ENCODE measurements around the gene SOX6.

SOX6 gene

GRCh38 chr11:16018931-16019330 is 337.4 kb downstream of the SOX6 start:
- H3K27me3 ChIP-seq (ENCODE audit: control insufficient read depth, insufficient read depth, low read length, poor library complexity, severe bottlenecking) = no peaks in the 10 kb centered on the region
- no peak overlapping the region for H3K27ac ChIP-seq (ENCODE audit: insufficient read depth, low read depth, low read length, poor library complexity, severe bottlenecking)
- no peaks in the 10 kb centered on the region for H3K4me1 ChIP-seq (ENCODE audit: control insufficient read depth, insufficient read depth, low read length)
- no peak overlapping the region for H3K4me3 ChIP-seq (ENCODE audit: insufficient read depth, low read depth, low read length)
- no peaks in the 10 kb centered on the region for H3K36me3 ChIP-seq (ENCODE audit: control insufficient read depth, insufficient read depth, low read length)
- H3K9me3 ChIP-seq (ENCODE audit: control insufficient read depth, low read length) = no peaks in the 10 kb centered on the region
- 97 to 99% methylated on average over 3 of the region's 4 CpGs for WGBS, 2 experiments

DNA sequence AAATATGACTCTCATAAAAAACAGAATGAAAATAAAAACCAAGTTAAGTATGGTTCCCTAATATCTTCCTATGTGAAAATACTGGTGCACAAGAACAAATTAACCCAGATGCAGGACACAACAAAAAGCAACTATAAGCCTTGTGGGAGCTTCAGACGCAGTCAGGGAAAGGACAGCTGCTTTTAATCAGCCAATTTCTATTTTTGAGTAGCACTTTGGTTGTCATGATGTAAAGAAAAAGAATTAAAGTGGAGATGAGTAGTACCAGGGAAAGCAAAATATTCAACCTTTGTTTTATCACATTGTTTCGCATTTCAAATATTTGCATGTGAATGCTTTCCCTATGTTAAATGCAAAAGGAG is 339.9 kb downstream of the SOX6 start:
- H3K4me1 ChIP-seq (ENCODE audit: control insufficient read depth, insufficient read depth, low read length) = no peaks in the 10 kb centered on the region
- no peaks in the 10 kb centered on the region for H3K9me3 ChIP-seq (ENCODE audit: control insufficient read depth, low read length)
- no peaks in the 10 kb centered on the region for H3K36me3 ChIP-seq (ENCODE audit: control insufficient read depth, insufficient read depth, low read length)
- 78 to 82% methylated on average over 2 of the region's 2 CpGs for WGBS, 2 experiments
- H3K4me3 ChIP-seq (ENCODE audit: insufficient read depth, low read depth, low read length) = no peak overlapping the region
- no peaks in the 10 kb centered on the region for H3K27me3 ChIP-seq (ENCODE audit: control insufficient read depth, insufficient read depth, low read length, poor library complexity, severe bottlenecking)
- H3K27ac ChIP-seq (ENCODE audit: insufficient read depth, low read depth, low read length, poor library complexity, severe bottlenecking) = no peak overlapping the region

GRCh38 chr11:16015741-16016467 is 340.4 kb downstream of the SOX6 start:
- H3K27me3 ChIP-seq (ENCODE audit: control insufficient read depth, insufficient read depth, low read length, poor library complexity, severe bottlenecking) = no peaks in the 10 kb centered on the region
- no peak overlapping the region for H3K27ac ChIP-seq (ENCODE audit: insufficient read depth, low read depth, low read length, poor library complexity, severe bottlenecking)
- no peaks in the 10 kb centered on the region for H3K9me3 ChIP-seq (ENCODE audit: control insufficient read depth, low read length)
- 91 to 100% methylated on average over 3 to 5 of the region's 5 CpGs for WGBS, 2 experiments
- no peak overlapping the region for H3K4me3 ChIP-seq (ENCODE audit: insufficient read depth, low read depth, low read length)
- no peaks in the 10 kb centered on the region for H3K4me1 ChIP-seq (ENCODE audit: control insufficient read depth, insufficient read depth, low read length)
- H3K36me3 ChIP-seq (ENCODE audit: control insufficient read depth, insufficient read depth, low read length) = no peaks in the 10 kb centered on the region

GRCh38 chr11:16013649-16014275 is 342.6 kb downstream of the SOX6 start:
- no peaks in the 10 kb centered on the region for H3K9me3 ChIP-seq (ENCODE audit: control insufficient read depth, low read length)
- 87 to 94% methylated on average over 3 of the region's 3 CpGs for WGBS, 2 experiments

GRCh38 chr11:16013242-16013641 is 343.1 kb downstream of the SOX6 start:
- Histone ChIP-seq H3K4me3 (ENCODE audit: insufficient read depth, low read depth, low read length) (no peak overlapping the region), H3K27ac (ENCODE audit: insufficient read depth, low read depth, low read length, poor library complexity, severe bottlenecking) (no peak overlapping the region), H3K9me3 (ENCODE audit: control insufficient read depth, low read length) (no peaks in the 10 kb centered on the region), H3K36me3 (ENCODE audit: control insufficient read depth, insufficient read depth, low read length) (no peaks in the 10 kb centered on the region), H3K4me1 (ENCODE audit: control insufficient read depth, insufficient read depth, low read length) (no peaks in the 10 kb centered on the region), H3K27me3 (ENCODE audit: control insufficient read depth, insufficient read depth, low read length, poor library complexity, severe bottlenecking) (no peaks in the 10 kb centered on the region)
- 96% methylated on average over 3 of the region's 3 CpGs for WGBS, 2 experiments

More at GRCh38 chr11:16013649-16014275, 342.6 kb downstream of the SOX6 start:
- no peaks in the 10 kb centered on the region for H3K27me3 ChIP-seq (ENCODE audit: control insufficient read depth, insufficient read depth, low read length, poor library complexity, severe bottlenecking)
- no peaks in the 10 kb centered on the region for H3K36me3 ChIP-seq (ENCODE audit: control insufficient read depth, insufficient read depth, low read length)
- H3K4me1 ChIP-seq (ENCODE audit: control insufficient read depth, insufficient read depth, low read length) = no peaks in the 10 kb centered on the region
- no peak overlapping the region for H3K27ac ChIP-seq (ENCODE audit: insufficient read depth, low read depth, low read length, poor library complexity, severe bottlenecking)
- H3K4me3 ChIP-seq (ENCODE audit: insufficient read depth, low read depth, low read length) = no peak overlapping the region

DNA sequence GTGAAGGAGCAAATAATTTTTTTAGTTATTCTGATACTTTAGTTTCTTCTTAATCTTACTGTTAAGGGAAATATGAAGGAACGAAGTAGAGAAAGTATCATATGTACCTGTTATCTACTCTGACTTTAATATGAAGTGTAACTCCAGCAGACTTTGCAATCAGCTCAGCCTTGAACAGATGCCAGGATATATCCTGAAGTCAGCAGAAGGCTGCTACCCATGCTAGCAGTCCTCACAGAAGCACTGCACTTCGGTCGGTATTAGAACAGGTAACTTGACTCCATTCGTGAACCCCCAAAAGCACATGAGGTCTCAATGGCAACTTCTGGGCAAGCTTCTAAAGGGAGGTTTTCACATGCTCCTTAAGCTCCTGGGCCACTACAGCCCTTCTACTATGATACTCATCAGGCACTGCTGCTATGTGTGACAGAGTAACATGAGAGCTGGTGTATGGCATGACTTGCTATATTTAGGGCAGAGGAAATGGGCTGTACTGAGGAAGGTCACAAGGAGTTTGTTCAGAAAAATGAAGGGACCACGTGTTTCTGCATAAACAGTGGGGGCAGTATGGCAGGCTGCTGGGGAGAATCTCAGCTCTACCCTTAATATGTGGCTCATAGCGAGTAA is 344.1 kb downstream of the SOX6 start:
- Histone ChIP-seq H3K4me3 (ENCODE audit: insufficient read depth, low read depth, low read length) (no peak overlapping the region), H3K9me3 (ENCODE audit: control insufficient read depth, low read length) (no peaks in the 10 kb centered on the region), H3K36me3 (ENCODE audit: control insufficient read depth, insufficient read depth, low read length) (no peaks in the 10 kb centered on the region), H3K27ac (ENCODE audit: insufficient read depth, low read depth, low read length, poor library complexity, severe bottlenecking) (no peak overlapping the region), H3K4me1 (ENCODE audit: control insufficient read depth, insufficient read depth, low read length) (no peaks in the 10 kb centered on the region), H3K27me3 (ENCODE audit: control insufficient read depth, insufficient read depth, low read length, poor library complexity, severe bottlenecking) (no peaks in the 10 kb centered on the region)
- WGBS, 2 experiments = 87 to 93% methylated on average over 4 to 6 of the region's 6 CpGs

DNA sequence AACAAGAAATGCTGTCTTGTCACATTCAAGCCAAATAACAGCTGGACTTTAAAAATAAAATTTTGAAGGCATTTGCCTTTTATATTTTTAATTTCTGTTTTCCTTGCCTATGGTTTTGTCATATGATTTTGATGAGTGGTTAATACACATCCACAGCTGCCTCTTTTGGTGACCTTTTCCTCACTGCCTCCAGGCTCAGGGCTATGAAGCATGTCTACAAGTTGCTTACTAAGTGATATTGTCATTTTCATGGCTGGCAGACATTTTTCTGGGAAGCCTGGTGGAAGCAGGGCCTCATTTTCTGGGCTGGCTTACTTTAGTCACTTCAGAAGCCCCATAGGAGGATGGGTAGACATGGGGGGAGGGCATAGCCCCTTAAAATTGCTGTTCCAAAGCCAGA is 344.9 kb downstream of the SOX6 start:
- no peak overlapping the region for H3K27ac ChIP-seq (ENCODE audit: insufficient read depth, low read depth, low read length, poor library complexity, severe bottlenecking)
- no peaks in the 10 kb centered on the region for H3K36me3 ChIP-seq (ENCODE audit: control insufficient read depth, insufficient read depth, low read length)
- H3K9me3 ChIP-seq (ENCODE audit: control insufficient read depth, low read length) = no peaks in the 10 kb centered on the region

DNA sequence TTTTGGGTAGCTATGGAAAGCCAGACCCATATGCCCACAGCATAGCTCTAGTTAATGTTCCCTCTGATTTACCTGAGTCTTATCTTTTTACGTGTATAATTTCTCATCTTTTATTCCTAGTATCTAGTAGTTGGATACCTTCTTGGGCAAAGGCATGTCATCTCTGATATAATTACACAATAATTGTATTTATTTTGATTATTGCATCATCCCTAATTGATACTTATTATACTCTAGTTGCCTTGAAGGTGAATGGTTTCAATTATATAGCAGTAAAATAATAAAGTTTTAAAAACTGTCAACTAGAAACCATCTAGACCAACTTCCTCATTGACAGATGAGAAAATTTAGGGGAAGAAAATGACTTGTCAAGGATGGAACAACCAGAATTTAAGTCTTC is 347.3 kb downstream of the SOX6 start:
- H3K27ac ChIP-seq (ENCODE audit: insufficient read depth, low read depth, low read length, poor library complexity, severe bottlenecking) = no peak overlapping the region
- H3K27me3 ChIP-seq (ENCODE audit: control insufficient read depth, insufficient read depth, low read length, poor library complexity, severe bottlenecking) = no peaks in the 10 kb centered on the region
- no peaks in the 10 kb centered on the region for H3K9me3 ChIP-seq (ENCODE audit: control insufficient read depth, low read length)
- H3K36me3 ChIP-seq (ENCODE audit: control insufficient read depth, insufficient read depth, low read length) = no peaks in the 10 kb centered on the region
- no peaks in the 10 kb centered on the region for H3K4me1 ChIP-seq (ENCODE audit: control insufficient read depth, insufficient read depth, low read length)
- H3K4me3 ChIP-seq (ENCODE audit: insufficient read depth, low read depth, low read length) = no peak overlapping the region
- WGBS, 2 experiments = 100% methylated on average over 1 of the region's 1 CpG; no CpG with 5 or more reads in 1 of the 2 experiments

More for the DNA sequence above, 344.9 kb downstream of the SOX6 start:
- Histone ChIP-seq H3K27me3 (ENCODE audit: control insufficient read depth, insufficient read depth, low read length, poor library complexity, severe bottlenecking) (no peaks in the 10 kb centered on the region), H3K4me3 (ENCODE audit: insufficient read depth, low read depth, low read length) (no peak overlapping the region), H3K4me1 (ENCODE audit: control insufficient read depth, insufficient read depth, low read length) (no peaks in the 10 kb centered on the region)

DNA sequence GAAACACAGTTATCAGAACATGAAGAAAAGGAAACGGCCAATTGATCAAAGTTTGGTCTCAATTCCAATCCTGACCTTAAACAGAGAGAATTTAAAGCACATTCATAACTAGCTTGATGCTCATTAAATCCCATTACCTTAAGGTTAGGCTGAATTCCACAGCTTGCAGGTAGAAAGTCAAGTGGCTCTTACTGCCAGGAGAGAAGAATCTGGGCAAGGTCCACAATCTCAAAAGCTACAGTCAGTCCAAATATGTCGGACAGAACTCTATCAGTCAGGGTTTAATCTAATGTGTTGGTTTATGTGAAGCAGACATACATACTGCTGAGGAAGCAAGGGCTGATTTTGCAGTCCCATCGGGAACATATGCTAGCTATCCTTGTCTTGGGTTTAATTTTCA is 348.8 kb downstream of the SOX6 start:
- no peak overlapping the region for H3K4me3 ChIP-seq (ENCODE audit: insufficient read depth, low read depth, low read length)
- no peaks in the 10 kb centered on the region for H3K36me3 ChIP-seq (ENCODE audit: control insufficient read depth, insufficient read depth, low read length)
- H3K9me3 ChIP-seq (ENCODE audit: control insufficient read depth, low read length) = no peaks in the 10 kb centered on the region
- H3K4me1 ChIP-seq (ENCODE audit: control insufficient read depth, insufficient read depth, low read length) = no peaks in the 10 kb centered on the region
- 87 to 97% methylated on average over 3 of the region's 3 CpGs for WGBS, 2 experiments
- no peak overlapping the region for H3K27ac ChIP-seq (ENCODE audit: insufficient read depth, low read depth, low read length, poor library complexity, severe bottlenecking)
- H3K27me3 ChIP-seq (ENCODE audit: control insufficient read depth, insufficient read depth, low read length, poor library complexity, severe bottlenecking) = no peaks in the 10 kb centered on the region

DNA sequence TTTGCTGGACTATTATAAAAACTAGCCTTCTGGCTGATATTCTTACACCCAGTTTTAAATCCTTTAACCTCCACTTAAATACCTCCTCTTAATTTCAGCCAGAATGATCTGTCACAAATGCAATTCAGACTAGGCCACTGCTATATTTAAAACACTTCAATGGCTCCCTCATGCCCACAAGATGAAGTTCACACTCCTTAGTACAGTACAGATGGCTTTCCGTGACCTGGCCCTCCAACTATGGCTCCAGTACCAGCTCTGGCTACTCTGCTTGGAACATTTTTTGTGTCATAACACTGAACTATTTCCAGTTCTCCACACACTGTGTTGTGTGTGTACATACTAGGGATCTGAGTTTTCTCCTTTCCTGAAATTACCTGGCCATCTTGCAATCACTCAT is 353.4 kb downstream of the SOX6 start:
- no peak overlapping the region for H3K4me3 ChIP-seq (ENCODE audit: insufficient read depth, low read depth, low read length)
- WGBS, 2 experiments = 96 to 97% methylated on average over 1 of the region's 1 CpG
- H3K9me3 ChIP-seq (ENCODE audit: control insufficient read depth, low read length) = no peaks in the 10 kb centered on the region
- no peaks in the 10 kb centered on the region for H3K36me3 ChIP-seq (ENCODE audit: control insufficient read depth, insufficient read depth, low read length)
- no peak overlapping the region for H3K27ac ChIP-seq (ENCODE audit: insufficient read depth, low read depth, low read length, poor library complexity, severe bottlenecking)
- no peaks in the 10 kb centered on the region for H3K4me1 ChIP-seq (ENCODE audit: control insufficient read depth, insufficient read depth, low read length)
- no peaks in the 10 kb centered on the region for H3K27me3 ChIP-seq (ENCODE audit: control insufficient read depth, insufficient read depth, low read length, poor library complexity, severe bottlenecking)

Data from ectodermal cell (in vitro differentiated cells).